GM06990 (cell line): ENCODE data around the gene ABCC11.

Source experiments
- DNase-seq: peaks from one replicate; pipeline ENCODE4 v3.0.0-alpha.2; 2011; ENCODE audit not compliant: insufficient read length; ENCODE audit errors: extremely low read depth
- H3K27me3 ChIP-seq: replicated peaks from 2 replicates; pipeline ENCODE4 v1.6.0; 2011; ENCODE audit warnings: low read length; ENCODE audit not compliant: control insufficient read depth, insufficient read depth
- H3K36me3 ChIP-seq: 2 replicates; pipeline ENCODE4 v1.5.1; 2011; ENCODE audit warnings: low read length; ENCODE audit not compliant: control insufficient read depth, insufficient read depth
- H3K4me3 ChIP-seq: replicated peaks from 2 replicates; pipeline ENCODE4 v1.5.1; 2011; ENCODE audit warnings: low read depth, mild to moderate bottlenecking, control low read depth, low read length
- CTCF ChIP-seq: IDR thresholded peaks from 2 replicates; pipeline ENCODE4 v1.5.1; 2011; ENCODE audit warnings: low read length, control low read depth, mild to moderate bottlenecking, inconsistent platforms; ENCODE audit not compliant: insufficient read depth, poor library complexity, severe bottlenecking

ABCC11 gene

GRCh38 chr16:48123104-48123788, 124.1 kb downstream of the ABCC11 start:
- H3K27me3 ChIP-seq, result peaks cover under 1% of the 10 kb centered on the region; the same call in 1 of the 2 replicates
- no peaks in the 10 kb centered on the region for H3K36me3 ChIP-seq
- DNase-seq, result no peak
- TF ChIP-seq CTCF, result no peak
- no peak overlapping the region for H3K4me3 ChIP-seq

GRCh38 chr16:48121276-48121675, 126.1 kb downstream of the ABCC11 start:
- no peak for TF ChIP-seq CTCF
- Histone ChIP-seq H3K36me3 (no peaks in the 10 kb centered on the region), H3K27me3 (no peaks in the 10 kb centered on the region), H3K4me3 (no peak overlapping the region)
- no peak for DNase-seq

- no peak for TF ChIP-seq CTCF
- Histone ChIP-seq H3K36me3 (no peaks in the 10 kb centered on the region), H3K27me3 (no peaks in the 10 kb centered on the region), H3K4me3 (no peak overlapping the region)
- no peak for DNase-seq
Observed at GRCh38 chr16:48118841-48119240, 128.5 kb downstream of the ABCC11 start.

GRCh38 chr16:48117217-48118105, 129.9 kb downstream of the ABCC11 start:
- no peak overlapping the region for H3K4me3 ChIP-seq

More at GRCh38 chr16:48117217-48118105, 129.9 kb downstream of the ABCC11 start:
- peak; percentile 92 for TF ChIP-seq CTCF
- peak; percentile 65 for DNase-seq
- Histone ChIP-seq H3K36me3 (no peaks in the 10 kb centered on the region), H3K27me3 (no peaks in the 10 kb centered on the region)
